ENCODE results near the gene TMPRSS12. TPM values are rescaled to one million over a fixed set of nuclear protein-coding genes. Genes with fewer than 3 reads are reported as not detected.
A peak's percentile ranks its signal among the peaks of the same experiment; 100 is the strongest.
"Not testable (repeated sequence)": the region's sequence is repeated elsewhere in the genome, so short reads cannot be mapped to it uniquely, and the experiment has no call there.

Gene TMPRSS12
- total RNA-seq, 2 donors from 2014 or later = not detected

DNA sequence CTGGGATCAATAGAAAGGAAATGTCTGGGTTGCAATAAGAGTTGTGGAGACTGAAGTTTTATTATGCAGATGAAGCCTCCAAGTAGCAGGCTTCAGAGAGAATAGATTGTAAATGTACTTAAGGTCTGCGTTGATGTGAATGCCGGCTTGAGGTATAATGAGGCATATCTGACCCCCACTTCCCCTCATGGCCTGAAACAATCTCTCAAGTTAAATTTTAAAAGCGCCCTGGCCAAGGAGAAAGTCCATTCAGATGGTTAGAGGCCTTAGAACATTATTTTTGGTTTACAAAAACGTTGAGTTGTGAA, 81.4 kb downstream of the TMPRSS12 start:
- no peaks in the 10 kb centered on the region for H3K9me3 Mint-ChIP-seq
- peak overlapping the region; percentile 68 to 70 for H3K4me3 Mint-ChIP-seq
- ATAC-seq (replicated peaks in 1 of 2) (peak; percentile 18 to 32), DNase-seq (no peak)
- peak overlapping the region; percentile 94 for H3K27ac Mint-ChIP-seq
- no peaks in the 10 kb centered on the region for H3K36me3 Mint-ChIP-seq (ENCODE audit: insufficient read depth in 2 of 2)
- H3K4me1 Mint-ChIP-seq (ENCODE audit: low read depth) = peaks cover 39% of the 10 kb centered on the region
- H3K27me3 Mint-ChIP-seq (ENCODE audit: low read depth) = peaks cover 5% of the 10 kb centered on the region

DNA sequence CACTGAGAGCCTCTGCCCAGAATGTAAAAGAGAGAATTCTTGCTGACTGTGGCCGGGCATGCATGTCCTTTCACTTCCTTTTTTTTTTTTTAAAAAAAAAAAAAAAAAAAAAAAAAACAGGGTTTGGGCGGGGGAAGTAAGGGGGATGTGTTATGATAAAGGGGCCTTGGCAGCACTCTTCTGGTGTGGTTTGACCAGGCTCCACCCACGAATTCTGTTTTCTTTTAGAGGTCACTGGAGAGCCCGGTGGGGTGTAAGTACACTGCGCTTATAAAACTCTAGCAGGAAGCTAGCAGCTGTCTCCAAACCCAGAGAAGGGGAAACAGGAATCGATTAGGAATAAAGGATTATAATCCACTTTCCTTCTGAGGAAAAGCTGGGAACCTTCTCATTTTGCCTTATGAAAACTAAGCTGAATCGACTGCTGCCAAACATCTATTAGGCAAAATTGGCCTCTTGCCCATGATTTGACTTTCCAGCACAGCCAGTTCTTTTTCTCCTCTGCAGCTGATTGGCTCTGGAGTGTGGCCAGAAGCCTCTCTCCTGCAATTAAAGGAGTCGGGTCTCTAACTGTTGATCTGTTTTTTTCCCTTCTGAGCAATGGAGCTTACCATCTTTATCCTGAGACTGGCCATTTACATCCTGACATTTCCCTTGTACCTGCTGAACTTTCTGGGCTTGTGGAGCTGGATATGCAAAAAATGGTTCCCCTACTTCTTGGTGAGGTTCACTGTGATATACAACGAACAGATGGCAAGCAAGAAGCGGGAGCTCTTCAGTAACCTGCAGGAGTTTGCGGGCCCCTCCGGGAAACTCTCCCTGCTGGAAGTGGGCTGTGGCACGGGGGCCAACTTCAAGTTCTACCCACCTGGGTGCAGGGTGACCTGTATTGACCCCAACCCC, 82.0 kb downstream of the TMPRSS12 start:
- Mint-ChIP-seq H3K27me3 (ENCODE audit: low read depth) (peaks cover 5% of the 10 kb centered on the region), H3K36me3 (ENCODE audit: insufficient read depth in 2 of 2) (no peaks in the 10 kb centered on the region), H3K4me1 (ENCODE audit: low read depth) (peaks cover 33% of the 10 kb centered on the region), H3K9me3 (no peaks in the 10 kb centered on the region), H3K27ac (peak overlapping the region; percentile 94), H3K4me3 (peak overlapping the region; percentile 68 to 70)
- peak; percentile 82 to 88 for ATAC-seq (replicated peaks in 1 of 2)
- DNase-seq = peak; percentile 16 to 29

DNA sequence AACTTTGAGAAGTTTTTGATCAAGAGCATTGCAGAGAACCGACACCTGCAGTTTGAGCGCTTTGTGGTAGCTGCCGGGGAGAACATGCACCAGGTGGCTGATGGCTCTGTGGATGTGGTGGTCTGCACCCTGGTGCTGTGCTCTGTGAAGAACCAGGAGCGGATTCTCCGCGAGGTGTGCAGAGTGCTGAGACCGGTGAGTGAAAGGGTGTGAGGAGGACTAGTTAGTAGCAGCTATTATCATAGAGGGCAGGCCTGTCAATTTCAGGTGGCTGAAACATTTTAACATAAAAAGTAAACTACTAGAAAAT, 82.6 kb downstream of the TMPRSS12 start:
- peaks cover 5% of the 10 kb centered on the region for H3K27me3 Mint-ChIP-seq (ENCODE audit: low read depth)
- peaks cover 28% of the 10 kb centered on the region for H3K4me1 Mint-ChIP-seq (ENCODE audit: low read depth)
- peak in 1 of 2 donors; percentile 20 for ATAC-seq (replicated peaks in 1 of 2)
- no peaks in the 10 kb centered on the region for H3K9me3 Mint-ChIP-seq
- H3K27ac Mint-ChIP-seq = no peak overlapping the region
- no peaks in the 10 kb centered on the region for H3K36me3 Mint-ChIP-seq (ENCODE audit: insufficient read depth in 2 of 2)
- no peak for DNase-seq
- H3K4me3 Mint-ChIP-seq = peak overlapping the region; percentile 68 to 70

DNA sequence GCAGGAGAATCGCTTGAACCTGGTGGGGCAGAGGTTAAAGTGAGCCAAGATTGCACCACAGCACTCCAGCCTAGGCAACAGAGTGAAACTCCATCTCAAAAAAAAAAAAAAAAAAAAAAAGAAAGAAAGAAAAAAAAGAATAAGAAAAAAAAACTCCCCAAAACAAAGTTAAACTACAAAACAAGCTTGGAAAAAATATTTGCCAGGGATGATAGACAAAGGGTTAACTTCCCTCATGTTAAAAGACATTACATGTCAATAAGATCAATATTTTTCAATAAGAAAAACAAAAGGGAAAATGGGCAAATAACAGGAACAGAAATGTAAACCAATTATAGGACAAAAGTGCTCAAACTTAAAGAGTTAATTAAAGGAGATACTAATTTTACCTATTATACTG, 83.2 kb downstream of the TMPRSS12 start:
- H3K27me3 Mint-ChIP-seq (ENCODE audit: low read depth) = peaks cover 5% of the 10 kb centered on the region
- peaks cover 28% of the 10 kb centered on the region for H3K4me1 Mint-ChIP-seq (ENCODE audit: low read depth)
- ATAC-seq (replicated peaks in 1 of 2) (no peak), DNase-seq (no peak)
- no peak overlapping the region for H3K4me3 Mint-ChIP-seq
- H3K27ac Mint-ChIP-seq = no peak overlapping the region
- H3K9me3 Mint-ChIP-seq = no peaks in the 10 kb centered on the region
- no peaks in the 10 kb centered on the region for H3K36me3 Mint-ChIP-seq (ENCODE audit: insufficient read depth in 2 of 2)

DNA sequence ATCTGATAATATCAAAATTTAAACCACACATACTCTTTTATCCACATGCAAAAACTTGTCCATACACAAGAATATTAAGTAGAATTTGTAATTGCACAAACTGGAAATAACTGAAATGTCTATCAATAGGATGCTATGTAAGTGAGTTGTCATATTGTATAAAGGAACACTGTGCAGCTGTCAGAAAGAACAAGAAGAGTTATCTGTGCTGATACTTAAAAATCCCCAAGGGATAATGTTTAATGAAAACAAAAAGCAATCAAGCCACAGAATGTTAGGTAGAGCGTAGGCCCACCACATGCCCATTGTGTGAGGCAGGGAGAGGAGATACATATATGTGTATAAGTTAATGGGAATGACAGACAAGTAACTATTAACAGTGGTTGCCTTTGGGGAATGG, 83.7 kb downstream of the TMPRSS12 start:
- no peak overlapping the region for H3K27ac Mint-ChIP-seq
- peaks cover 5% of the 10 kb centered on the region for H3K27me3 Mint-ChIP-seq (ENCODE audit: low read depth)
- H3K36me3 Mint-ChIP-seq (ENCODE audit: insufficient read depth in 2 of 2) = no peaks in the 10 kb centered on the region
- peak overlapping the region in 1 of 2 donors; percentile 35 for H3K4me3 Mint-ChIP-seq
- H3K9me3 Mint-ChIP-seq = no peaks in the 10 kb centered on the region
- DNase-seq (no peak), ATAC-seq (replicated peaks in 1 of 2) (no peak)
- peaks cover 28% of the 10 kb centered on the region for H3K4me1 Mint-ChIP-seq (ENCODE audit: low read depth)

DNA sequence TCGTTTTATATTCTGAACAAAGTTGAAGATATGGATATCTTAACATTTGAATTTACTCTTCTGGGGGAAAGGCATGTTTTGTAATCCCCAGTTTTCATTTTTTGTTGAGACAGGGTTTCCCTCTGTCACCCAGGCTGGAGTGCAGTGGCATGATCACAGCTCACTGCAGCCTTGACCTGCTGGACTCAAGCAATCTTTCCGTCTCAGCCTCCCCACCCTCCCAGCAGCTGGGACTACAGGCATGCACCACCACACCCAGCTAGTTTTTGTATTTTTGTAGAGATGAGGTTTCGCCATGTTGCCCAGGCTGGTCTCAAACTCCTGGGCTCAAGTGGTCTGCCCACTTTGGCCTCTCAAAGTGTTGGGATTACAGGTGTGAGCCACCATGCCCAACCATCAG, 84.2 kb downstream of the TMPRSS12 start:
- H3K27me3 Mint-ChIP-seq (ENCODE audit: low read depth); H3K27ac Mint-ChIP-seq; ATAC-seq (replicated peaks in 1 of 2); DNase-seq; H3K4me3 Mint-ChIP-seq; H3K9me3 Mint-ChIP-seq; H3K36me3 Mint-ChIP-seq (ENCODE audit: insufficient read depth in 2 of 2): not testable (repeated sequence)
- peaks cover 28% of the 10 kb centered on the region for H3K4me1 Mint-ChIP-seq (ENCODE audit: low read depth)

DNA sequence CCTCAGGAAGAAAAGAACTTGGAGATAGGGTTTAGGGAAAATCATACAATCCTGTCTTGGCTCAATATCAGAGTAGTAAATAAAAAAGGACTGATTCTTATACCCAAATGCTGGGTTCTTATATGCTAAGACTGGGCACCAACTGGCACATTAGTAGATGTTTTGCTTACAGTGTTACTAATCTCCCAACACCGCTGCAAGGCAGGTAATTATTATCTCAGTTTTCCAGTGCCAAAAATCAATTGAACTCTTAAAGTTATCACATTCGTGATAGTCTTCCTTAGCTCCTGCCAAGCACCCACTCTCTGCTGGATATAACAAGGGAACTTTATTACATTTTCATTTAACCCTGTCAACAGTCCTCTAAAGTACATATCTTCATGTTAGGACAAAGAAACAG, 84.6 kb downstream of the TMPRSS12 start:
- no peak for ATAC-seq (replicated peaks in 1 of 2)

DNA sequence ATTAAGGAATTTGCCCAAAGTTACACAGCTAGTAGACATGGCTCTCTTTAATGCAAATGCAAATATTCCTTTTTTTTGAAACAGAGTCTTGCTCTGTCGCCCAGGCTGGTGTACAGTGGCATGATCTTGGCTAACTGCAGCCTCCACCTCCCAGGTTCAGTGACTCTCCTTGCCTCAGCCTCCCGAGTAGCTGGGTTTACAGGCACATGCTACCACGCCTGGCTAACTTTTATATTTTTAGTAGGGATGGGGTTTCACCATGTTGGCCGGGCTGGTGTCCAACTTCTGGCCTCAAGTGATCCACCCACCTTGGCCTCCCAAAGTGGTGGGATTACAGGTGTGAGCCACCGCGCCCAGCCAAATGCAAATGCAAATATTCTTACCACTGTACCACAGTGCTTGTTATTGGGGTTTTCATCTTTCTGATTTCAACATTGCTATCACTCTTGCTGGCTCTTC, 85.1 kb downstream of the TMPRSS12 start:
- H3K27ac Mint-ChIP-seq = no peak overlapping the region
- ATAC-seq (replicated peaks in 1 of 2) = no peak
- H3K27me3 Mint-ChIP-seq (ENCODE audit: low read depth) = peaks cover 3% of the 10 kb centered on the region
- peaks cover 30% of the 10 kb centered on the region for H3K4me1 Mint-ChIP-seq (ENCODE audit: low read depth)
- H3K9me3 Mint-ChIP-seq = no peaks in the 10 kb centered on the region
- H3K4me3 Mint-ChIP-seq = no peak overlapping the region
- no peak for DNase-seq
- H3K36me3 Mint-ChIP-seq (ENCODE audit: insufficient read depth in 2 of 2) = no peaks in the 10 kb centered on the region

More for the DNA sequence above, 84.6 kb downstream of the TMPRSS12 start:
- Mint-ChIP-seq H3K9me3 (no peaks in the 10 kb centered on the region), H3K4me1 (ENCODE audit: low read depth) (peaks cover 28% of the 10 kb centered on the region), H3K27ac (no peak overlapping the region), H3K27me3 (ENCODE audit: low read depth) (peaks cover 5% of the 10 kb centered on the region), H3K4me3 (no peak overlapping the region), H3K36me3 (ENCODE audit: insufficient read depth in 2 of 2) (no peaks in the 10 kb centered on the region)
- DNase-seq = no peak

DNA sequence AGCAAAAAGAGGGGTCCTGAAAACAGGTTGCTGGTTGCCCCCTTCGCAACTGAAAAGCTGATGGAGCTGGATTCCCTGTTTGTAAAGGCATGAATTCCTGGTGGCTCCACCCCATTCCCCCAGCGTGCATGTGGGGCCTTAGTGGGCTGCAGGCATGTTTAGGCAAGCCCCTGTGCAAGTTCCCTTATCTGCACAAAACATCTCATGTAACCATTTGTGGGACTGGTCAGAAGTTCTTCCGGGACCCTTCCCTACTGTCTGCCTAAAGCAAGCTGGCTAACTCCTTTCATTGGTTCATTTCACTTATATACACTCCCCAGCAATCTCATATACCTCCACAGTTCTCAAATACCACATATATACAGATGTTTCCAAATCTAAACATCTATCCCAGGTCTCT, 85.7 kb downstream of the TMPRSS12 start:
- H3K27me3 Mint-ChIP-seq (ENCODE audit: low read depth) = no peaks in the 10 kb centered on the region
- no peak for DNase-seq
- no peak for ATAC-seq (replicated peaks in 1 of 2)
- no peaks in the 10 kb centered on the region for H3K9me3 Mint-ChIP-seq
- no peak overlapping the region for H3K27ac Mint-ChIP-seq
- H3K36me3 Mint-ChIP-seq (ENCODE audit: insufficient read depth in 2 of 2) = no peaks in the 10 kb centered on the region
- peaks cover 28% of the 10 kb centered on the region for H3K4me1 Mint-ChIP-seq (ENCODE audit: low read depth)
- no peak overlapping the region for H3K4me3 Mint-ChIP-seq

DNA sequence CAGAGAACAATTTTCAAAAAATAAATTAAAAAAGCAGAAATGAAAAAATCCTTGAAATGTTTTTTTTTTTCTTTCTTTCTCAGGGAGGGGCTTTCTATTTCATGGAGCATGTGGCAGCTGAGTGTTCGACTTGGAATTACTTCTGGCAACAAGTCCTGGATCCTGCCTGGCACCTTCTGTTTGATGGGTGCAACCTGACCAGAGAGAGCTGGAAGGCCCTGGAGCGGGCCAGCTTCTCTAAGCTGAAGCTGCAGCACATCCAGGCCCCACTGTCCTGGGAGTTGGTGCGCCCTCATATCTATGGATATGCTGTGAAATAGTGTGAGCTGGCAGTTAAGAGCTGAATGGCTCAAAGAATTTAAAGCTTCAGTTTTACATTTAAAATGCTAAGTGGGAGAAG, 87.1 kb downstream of the TMPRSS12 start:
- peaks cover 13% of the 10 kb centered on the region for H3K4me1 Mint-ChIP-seq (ENCODE audit: low read depth)
- H3K9me3 Mint-ChIP-seq = no peaks in the 10 kb centered on the region
- no peaks in the 10 kb centered on the region for H3K36me3 Mint-ChIP-seq (ENCODE audit: insufficient read depth in 2 of 2)
- H3K27me3 Mint-ChIP-seq (ENCODE audit: low read depth) = no peaks in the 10 kb centered on the region
- H3K4me3 Mint-ChIP-seq = no peak overlapping the region
- DNase-seq (no peak), ATAC-seq (replicated peaks in 1 of 2) (no peak)
- no peak overlapping the region for H3K27ac Mint-ChIP-seq

DNA sequence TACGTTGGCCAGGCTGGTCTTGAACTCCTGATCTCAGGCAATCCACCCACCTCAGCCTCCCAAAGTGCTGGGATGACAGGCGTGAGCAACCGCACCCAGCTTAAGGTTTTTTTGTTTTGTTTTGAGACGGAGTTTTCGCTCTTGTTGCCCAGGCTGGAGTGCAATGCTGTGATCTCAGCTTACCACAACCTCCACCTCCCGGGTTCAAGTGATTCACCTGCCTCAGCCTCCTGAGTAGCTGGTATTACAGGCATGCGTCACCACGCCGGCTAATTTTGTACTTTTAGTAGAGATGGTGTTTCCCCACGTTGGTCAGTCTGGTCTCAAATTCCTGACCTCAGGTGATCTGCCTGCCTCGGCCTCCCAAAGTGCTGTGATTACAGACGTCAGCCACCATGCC, 87.8 kb downstream of the TMPRSS12 start:
- not testable (repeated sequence) for H3K27ac Mint-ChIP-seq; H3K4me1 Mint-ChIP-seq (ENCODE audit: low read depth); H3K27me3 Mint-ChIP-seq (ENCODE audit: low read depth); H3K9me3 Mint-ChIP-seq; H3K4me3 Mint-ChIP-seq; H3K36me3 Mint-ChIP-seq (ENCODE audit: insufficient read depth in 2 of 2)
- ATAC-seq (replicated peaks in 1 of 2) = peak; percentile 34 to 46
- peak; percentile 12 to 17 for DNase-seq

DNA sequence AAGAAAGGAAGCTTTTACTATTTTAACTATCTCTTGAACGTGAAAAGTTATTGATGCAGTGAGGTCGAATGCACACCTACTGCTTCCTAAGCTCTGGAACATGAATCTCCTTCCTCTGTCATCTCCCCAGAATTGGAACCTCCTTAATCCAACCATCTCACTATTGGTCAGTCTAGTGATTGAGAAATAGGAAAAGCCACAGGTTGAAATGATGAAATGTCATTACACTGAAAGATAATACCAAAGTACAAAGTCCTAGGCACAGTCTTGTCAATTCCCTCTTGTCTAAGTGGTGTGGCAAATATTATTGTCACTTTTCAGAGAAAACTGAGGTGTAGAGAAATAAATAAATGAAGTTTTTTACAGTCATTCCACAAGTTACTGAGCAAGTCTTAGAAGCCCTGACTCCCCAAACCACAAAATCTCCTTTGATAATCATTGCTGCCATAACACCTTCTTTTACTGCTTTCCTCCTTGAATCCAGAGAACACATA, 90.1 kb downstream of the TMPRSS12 start:
- Mint-ChIP-seq H3K4me3 (no peak overlapping the region), H3K36me3 (ENCODE audit: insufficient read depth in 2 of 2) (no peaks in the 10 kb centered on the region), H3K27ac (no peak overlapping the region), H3K9me3 (no peaks in the 10 kb centered on the region), H3K4me1 (ENCODE audit: low read depth) (peaks cover 7% of the 10 kb centered on the region), H3K27me3 (ENCODE audit: low read depth) (no peaks in the 10 kb centered on the region)
- DNase-seq (no peak), ATAC-seq (replicated peaks in 1 of 2) (peak; percentile 59 to 72)

DNA sequence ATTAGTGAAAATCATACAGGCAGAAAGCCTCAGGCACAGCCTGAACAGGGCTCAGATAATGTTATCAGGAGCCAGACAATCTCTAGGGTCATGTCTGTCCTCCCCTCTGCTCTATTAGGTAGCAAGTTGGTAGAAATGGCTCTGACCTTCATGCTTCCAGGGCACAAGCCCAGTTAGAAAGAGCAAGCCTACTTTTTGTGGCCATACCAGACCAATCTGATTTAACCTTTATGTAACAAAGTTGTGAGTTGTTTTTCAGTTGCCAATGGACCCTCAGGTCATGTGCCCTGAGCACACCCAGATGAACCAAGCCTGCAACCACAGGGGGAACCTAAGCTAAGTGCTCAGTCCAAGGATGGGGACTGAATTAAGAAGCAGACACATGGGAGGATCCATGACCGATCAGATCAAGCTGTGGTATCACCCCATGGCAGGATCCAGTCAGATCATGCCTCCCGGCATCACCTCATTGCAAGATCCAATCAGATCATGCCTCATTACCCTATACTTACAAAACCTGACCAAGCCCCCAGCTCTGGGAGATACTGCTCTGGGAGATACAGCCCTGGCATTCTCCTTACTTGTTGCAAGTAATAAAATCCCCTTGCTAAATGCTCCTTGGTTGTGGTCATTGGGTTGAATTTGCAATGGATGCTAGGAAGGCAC, 90.9 kb downstream of the TMPRSS12 start:
- no peak overlapping the region for H3K27ac Mint-ChIP-seq
- peaks cover 0 to 2% of the 10 kb centered on the region in 2 donors for H3K36me3 Mint-ChIP-seq (ENCODE audit: insufficient read depth in 2 of 2)
- H3K9me3 Mint-ChIP-seq = peaks cover 0 to 2% of the 10 kb centered on the region in 2 donors
- DNase-seq (no peak), ATAC-seq (replicated peaks in 1 of 2) (peak in 1 of 2 donors; percentile 31)
- H3K27me3 Mint-ChIP-seq (ENCODE audit: low read depth) = no peaks in the 10 kb centered on the region
- H3K4me3 Mint-ChIP-seq = no peak overlapping the region
- H3K4me1 Mint-ChIP-seq (ENCODE audit: low read depth) = peaks cover 7% of the 10 kb centered on the region
